ENCODE results near the gene NTRK1.
A peak's percentile ranks its signal among the peaks of the same experiment; 100 is the strongest.

The NTRK1 gene

GRCh38 chr1:156889802-156890580 is 29.3 kb downstream of the NTRK1 start:
- peak; percentile 76 for DNase-seq (ENCODE audit: low read depth)
- no peak overlapping the region for H3K4me3 ChIP-seq (ENCODE audit: low read length)
- peak; percentile 86 for TF ChIP-seq CTCF (IDR thresholded peaks at IDR 0.05; ENCODE audit: insufficient read depth, low read depth, low read length, missing control alignments)

- peak; percentile 75 for TF ChIP-seq CTCF (IDR thresholded peaks at IDR 0.05; ENCODE audit: insufficient read depth, low read depth, low read length, missing control alignments)
- H3K4me3 ChIP-seq (ENCODE audit: low read length) = peak overlapping the region; percentile 37
- DNase-seq (ENCODE audit: low read depth) = peak; percentile 90
Observed at GRCh38 chr1:156892190-156893047, 31.8 kb downstream of the NTRK1 start.

GRCh38 chr1:156893048-156893953 is 32.6 kb downstream of the NTRK1 start, which contains the start of gene PEAR1:
PEAR1 (plus strand) TSS chr1:156893718; CDS start chr1:156903927, 10,209 bp downstream.
- DNase-seq (ENCODE audit: low read depth) = no peak
- no peak for TF ChIP-seq CTCF (IDR thresholded peaks at IDR 0.05; ENCODE audit: insufficient read depth, low read depth, low read length, missing control alignments)
- H3K4me3 ChIP-seq (ENCODE audit: low read length) = peak within 1 kb of the TSS; percentile 37

GRCh38 chr1:156894001-156894400 is 33.3 kb downstream of the NTRK1 start:
- H3K4me3 ChIP-seq (ENCODE audit: low read length) = no peak overlapping the region
- DNase-seq (ENCODE audit: low read depth) = no peak
- no peak for TF ChIP-seq CTCF (IDR thresholded peaks at IDR 0.05; ENCODE audit: insufficient read depth, low read depth, low read length, missing control alignments)

- no peak overlapping the region for H3K4me3 ChIP-seq (ENCODE audit: low read length)
- TF ChIP-seq CTCF (IDR thresholded peaks at IDR 0.05; ENCODE audit: insufficient read depth, low read depth, low read length, missing control alignments) = no peak
- DNase-seq (ENCODE audit: low read depth) = no peak
Observed at GRCh38 chr1:156894711-156895454, 34.2 kb downstream of the NTRK1 start.

- H3K4me3 ChIP-seq (ENCODE audit: low read length) = no peak overlapping the region
- TF ChIP-seq CTCF (IDR thresholded peaks at IDR 0.05; ENCODE audit: insufficient read depth, low read depth, low read length, missing control alignments) = no peak
- peak; percentile 36 for DNase-seq (ENCODE audit: low read depth)
Observed at GRCh38 chr1:156895455-156895812, 34.8 kb downstream of the NTRK1 start.
